GM12878 (cell line): ENCODE measurements around the gene IFT81. TPM values are rescaled to one million over a fixed set of nuclear protein-coding genes. Genes with fewer than 3 reads are reported as not detected.
"Not testable (repeated sequence)": the region's sequence is repeated elsewhere in the genome, so short reads cannot be mapped to it uniquely, and the experiment has no call there.

Experiments
- ATAC-seq: fragments of 200-7000 bp; cut with Tn5 transposase; 3 replicates; pipeline ENCODE4 v1.9.1; 2020; ENCODE audit warnings: mild to moderate bottlenecking, moderate library complexity
- BruUV-seq: library from RNA; stranded (reverse); fragments of 400-500 nt; replicated peaks from 2 replicates; lab custom pipeline; 2021; lab: Mats Ljungman, UMichigan
- CTCF ChIA-PET: fragments of 300-600 bp; sonication (Branson Sonifier 250); formaldehyde crosslinking; extraction: SDS; loops from one replicate; lab custom pipeline; 2021; ENCODE audit warnings: inconsistent platforms; lab: Yijun Ruan, JAX
- POLR2A ChIA-PET: fragments of 350-600 bp; formaldehyde crosslinking; extraction: SDS; loops from one replicate; lab custom pipeline; 2021; ENCODE audit warnings: inconsistent platforms; lab: Charles Lee
- RAD21 ChIA-PET: fragments of 300-600 bp; sonication (Branson Sonifier 250); formaldehyde crosslinking; loops from one replicate; lab custom pipeline; 2023; ENCODE audit warnings: antibody characterized with exemption; ENCODE audit not compliant: unreplicated experiment; lab: Charles Lee
- SMC1A ChIA-PET: fragments of 300-600 bp; sonication (Branson Sonifier 250); formaldehyde crosslinking; loops from one replicate; lab custom pipeline; 2023; ENCODE audit not compliant: unreplicated experiment, uncharacterized antibody; lab: Charles Lee
- DNase-seq: peaks from one replicate; pipeline ENCODE4 v3.0.0-alpha.2; 2011; ENCODE audit warnings: low read depth, low spot score
- FAIRE-seq: peaks from 3 replicates; lab custom pipeline; 2011; peaks lifted over from hg19 to GRCh38; lab: Jason Lieb, UNC
- H2AFZ ChIP-seq: 2 replicates; pipeline ENCODE4 v1.6.0; 2011; ENCODE audit warnings: low read depth, low read length, control low read depth; ENCODE audit not compliant: control insufficient read depth
- H3K27ac ChIP-seq: 2 replicates; pipeline ENCODE4 v1.5.1; 2011; ENCODE audit warnings: control low read depth; ENCODE audit not compliant: control insufficient read depth, insufficient read depth
- H3K27me3 ChIP-seq, 2 experiments: replicated peaks in 1 of 2; 2 replicates each; pipeline versions ENCODE4 v1.6.0 to v1.6.1; 2011; ENCODE audit warnings: low read length in 1 of 2; ENCODE audit not compliant: control insufficient read depth in 2 of 2, insufficient read depth in 2 of 2
- H3K36me3 ChIP-seq, 2 experiments: 2 replicates each; pipeline ENCODE4 v1.5.1; 2011; ENCODE audit warnings: low read length in 1 of 2; ENCODE audit not compliant: control insufficient read depth in 2 of 2, insufficient read depth in 2 of 2
- H3K4me1 ChIP-seq: 2 replicates; pipeline ENCODE4 v1.6.1; 2011; ENCODE audit warnings: mild to moderate bottlenecking, low read length, moderate library complexity, mixed read lengths; ENCODE audit not compliant: control insufficient read depth, insufficient read depth
- H3K4me2 ChIP-seq: 2 replicates; pipeline ENCODE4 v1.6.0; 2011; ENCODE audit warnings: control low read depth; ENCODE audit not compliant: control insufficient read depth, insufficient read depth
- H3K4me3 ChIP-seq: fragments of 200-600 bp; sonication (generic); 2 replicates; pipeline ENCODE4 v1.5.1; 2016
- H3K79me2 ChIP-seq: 2 replicates; pipeline ENCODE4 v1.6.0; 2011; ENCODE audit warnings: low read length; ENCODE audit not compliant: control insufficient read depth, insufficient read depth
- H3K9ac ChIP-seq: 2 replicates; pipeline ENCODE4 v1.8.0; 2011; ENCODE audit warnings: low read length, control low read depth, mixed read lengths; ENCODE audit not compliant: control insufficient read depth, insufficient read depth
- H3K9me3 ChIP-seq: replicated peaks from 3 replicates; pipeline ENCODE4 v1.5.1; 2011; ENCODE audit warnings: mild to moderate bottlenecking, low read length; ENCODE audit not compliant: control insufficient read depth, insufficient read depth
- H4K20me1 ChIP-seq: 2 replicates; pipeline ENCODE4 v1.6.0; 2011; ENCODE audit not compliant: control insufficient read depth, insufficient read depth
- ATF3 ChIP-seq: IDR thresholded peaks from 2 replicates; pipeline ENCODE4 v1.6.1; 2011; ENCODE audit warnings: low read depth, mild to moderate bottlenecking, low read length, moderate library complexity, borderline replicate concordance; ENCODE audit errors: extremely low read depth
- BCL11A ChIP-seq: IDR thresholded peaks from 2 replicates; pipeline ENCODE4 v1.6.1; 2011; ENCODE audit warnings: low read depth, low read length
- CBFB ChIP-seq: IDR thresholded peaks from 2 replicates; pipeline ENCODE4 v1.6.1; 2016; ENCODE audit warnings: antibody characterized with exemption, low read depth
- E4F1 ChIP-seq: fragments of 450-650 bp; IDR thresholded peaks from 2 replicates; pipeline ENCODE4 v1.6.1; 2018; ENCODE audit warnings: borderline replicate concordance, mild to moderate bottlenecking; ENCODE audit not compliant: partially characterized antibody
- GATAD2B ChIP-seq: fragments of 450-650 bp; conservative IDR thresholded peaks from 2 replicates; pipeline ENCODE4 v1.6.1; 2017; ENCODE audit warnings: low read depth, mild to moderate bottlenecking, moderate library complexity
- HDAC2 ChIP-seq: fragments of 200-600 bp; sonication (generic); IDR thresholded peaks from 2 replicates; pipeline ENCODE4 v1.6.1; 2017
- IRF4 ChIP-seq: IDR thresholded peaks from 2 replicates; pipeline ENCODE4 v1.6.1; 2011; ENCODE audit warnings: low read depth, low read length
- KDM1A ChIP-seq: fragments of 200-600 bp; sonication (generic); IDR thresholded peaks from 2 replicates; pipeline ENCODE4 v1.6.1; 2016; ENCODE audit warnings: borderline replicate concordance
- LARP7 ChIP-seq: fragments of 450-650 bp; IDR thresholded peaks from 2 replicates; pipeline ENCODE4 v1.6.1; 2017; ENCODE audit warnings: mild to moderate bottlenecking
- PAX8 ChIP-seq: fragments of 450-650 bp; IDR thresholded peaks from 2 replicates; pipeline ENCODE4 v1.6.1; 2017; ENCODE audit warnings: mild to moderate bottlenecking, moderate library complexity
- PBX3 ChIP-seq: IDR thresholded peaks from 2 replicates; pipeline ENCODE4 v1.6.1; 2011; ENCODE audit warnings: mild to moderate bottlenecking, low read depth, low read length, moderate library complexity; ENCODE audit not compliant: insufficient replicate concordance
- TBL1XR1 ChIP-seq: IDR thresholded peaks from 2 replicates; pipeline ENCODE4 v1.6.1; 2012; ENCODE audit warnings: low read depth, low read length, improper control_type of control experiment
- TCF7 ChIP-seq: IDR thresholded peaks from 2 replicates; pipeline ENCODE4 v1.6.1; 2014; ENCODE audit warnings: antibody characterized with exemption, borderline replicate concordance
- ZNF24 ChIP-seq: fragments of 450-650 bp; IDR thresholded peaks from 2 replicates; pipeline ENCODE4 v1.6.1; 2017; ENCODE audit warnings: antibody characterized with exemption, mild to moderate bottlenecking
- WGBS: methylation state at CpG from one replicate; pipeline ENCODE4 v1.1.6; 2016; ENCODE audit warnings: low lambda C conversion rate; ENCODE audit not compliant: insufficient replicate concordance, insufficient coverage; ENCODE audit errors: missing lambda C conversion rate; 5-methylcytosine and 5-hydroxymethylcytosine counted together
- in situ Hi-C: fragments of 300-500 bp; cut with MboI; formaldehyde crosslinking; loops from 9 replicates; pipeline ENCODE4 v1.14.3; 2018; ENCODE audit warnings: mixed read lengths
- intact Hi-C: fragments of 100-400 bp; cut with micrococcal nuclease; formaldehyde crosslinking; loops from one replicate; pipeline ENCODE4 v1.14.2; 2022; ENCODE audit not compliant: unreplicated experiment
- polyA plus RNA-seq, 11 experiments: library from polyadenylated mRNA; depleted of rRNA in 4 of 11; unstranded in 6 of 11; stranded (reverse) in 5 of 11; fragments of >200 nt; fragmentation: Nextera tagmentation in 4 of 11; fragmentation: Illumina TruSeq in 1 of 11; extraction: Ambion mirVana in 4 of 11; extraction: Trizol in 1 of 11; gene quantifications; 1 replicate in 1 of 11; 2 replicates in 10 of 11; pipeline versions ENCODE4 v1.2.1 to v1.2.3, GENCODE V29; 2011 to 2016; ENCODE audit warnings: inconsistent platforms in 2 of 11, missing spikeins in 2 of 11, low read depth in 1 of 11
- total RNA-seq, 4 experiments: library from RNA; depleted of rRNA in 3 of 4; stranded (reverse); fragments of >200 nt in 3 of 4; fragmentation: Illumina TruSeq in 1 of 4; extraction: Trizol in 1 of 4; gene quantifications; 2 replicates each; pipeline versions ENCODE4 v1.2.1 to v1.2.3, GENCODE V29; 2013 to 2021

Gene IFT81
- total and polyA plus RNA-seq, 10 of the 15 experiments (the other 5 are each of a cell fraction or from before 2014, with no cell fraction given): 4.1 to 9.9 (median 5.6) TPM

- intact Hi-C loops, FAIRE-seq: not testable (repeated sequence)
Observed at GRCh38 chr12:110255890-110256456, 131.8 kb downstream of the IFT81 start.

GRCh38 chr12:110256780-110257431 lies 132.7 kb downstream of the IFT81 start:
- no peaks in the 10 kb centered on the region for H3K27me3 ChIP-seq
- no peak overlapping the region for H3K4me3 ChIP-seq
- no peak overlapping the region for H2AFZ ChIP-seq
- WGBS: 54% methylated on average over 12 of the region's 12 CpGs
- ChIA-PET CTCF (interaction anchor here (0.7 to 2.3 kb wide), 4 partner anchors 11 to 157 kb away, joined by 3 to 5 read pairs (median 3); no protein-coding TSS in a partner anchor), POLR2A (no interaction called here), SMC1A (no interaction called here), RAD21 (no interaction called here)
- no peaks in the 10 kb centered on the region for H4K20me1 ChIP-seq
- ATAC-seq: no peak
- H3K4me1 ChIP-seq: no peaks in the 10 kb centered on the region
- intact Hi-C loops: no loop called here
- no peak overlapping the region for H3K27ac ChIP-seq
- no peak for DNase-seq
- H3K9me3 ChIP-seq: no peaks in the 10 kb centered on the region
- H3K4me2 ChIP-seq: no peak overlapping the region
- in situ Hi-C loops: no loop called here
- no peaks in the 10 kb centered on the region for H3K79me2 ChIP-seq
- FAIRE-seq: no peak
- BruUV-seq: no TSS peak
- H3K9ac ChIP-seq: no peak overlapping the region
- H3K36me3 ChIP-seq: no peaks in the 10 kb centered on the region
- TF ChIP-seq LARP7 (no peak), GATAD2B (no peak), CBFB (no peak), PAX8 (no peak), IRF4 (no peak), TCF7 (no peak), PBX3 (no peak), TBL1XR1 (no peak), ZNF24 (no peak), KDM1A (no peak), ATF3 (no peak), BCL11A (no peak), HDAC2 (no peak), E4F1 (no peak)

More at GRCh38 chr12:110255890-110256456, 131.8 kb downstream of the IFT81 start:
- POLR2A ChIA-PET, ATAC-seq, H3K4me1 ChIP-seq, H3K4me3 ChIP-seq, H4K20me1 ChIP-seq, in situ Hi-C loops, DNase-seq, H3K9ac ChIP-seq, RAD21 ChIA-PET, H3K27ac ChIP-seq, H2AFZ ChIP-seq, H3K79me2 ChIP-seq, SMC1A ChIA-PET, H3K36me3 ChIP-seq, H3K27me3 ChIP-seq, BruUV-seq, H3K9me3 ChIP-seq, H3K4me2 ChIP-seq: not testable (repeated sequence)
- CTCF ChIA-PET: interaction anchor here (0.8 kb wide), 1 partner anchor 29 kb away, joined by 3 read pairs; no protein-coding TSS in a partner anchor
- 84% methylated on average over 11 of the region's 11 CpGs for WGBS
